Left cardiac atrium (tissue), 4 donors: Measurements from ENCODE around the gene TRMT112. TPM values are rescaled to one million over a fixed set of nuclear protein-coding genes. Genes with fewer than 3 reads are reported as not detected.
"Not testable (repeated sequence)": the region's sequence is repeated elsewhere in the genome, so short reads cannot be mapped to it uniquely, and the experiment has no call there.

Source experiments
- ATAC-seq, 2 donors: fragments of 200-7000 bp; cut with Tn5 transposase; one replicate each; pipeline ENCODE4 v1.9.1; 2020; ENCODE audit warnings: mild to moderate bottlenecking in 2 of 2, moderate library complexity in 2 of 2
- DNase-seq: peaks from one replicate; pipeline ENCODE4 v3.0.0-alpha.2; 2020
- intact Hi-C, 2 donors: fragments of 100-400 bp; cut with DNase I; formaldehyde crosslinking; loops; one replicate each; pipeline versions ENCODE4 v1.14.1 to v1.15.1; 2022 to 2023
- total RNA-seq, 2 donors: library from RNA; stranded (reverse); fragmentation: NEBNext Ultra II Directional; extraction: Animal tissue kit (Norgen Biotek cat#: 25700); gene quantifications; one replicate each; pipeline ENCODE4 v1.2.1, GENCODE V29; 2021
- donor health status: DM: no; HTN: yes; CAD: no.
- donor health status: DM: no; HTN: yes; CAD: no; lungs with severe emphysema.
- donor health status: DM: yes; HTN: yes; CAD: no.
- donor health status: Dilated cardiomyopathy.

TRMT112 gene
- total RNA-seq, 2 donors from 2014 or later = 94.1 to 101 TPM

GRCh38 chr11:64316672-64317324 is 561 bp downstream of the TRMT112 start:
- intact Hi-C loops = no loop called here
- peak in 1 of 2 donors; percentile 0 for ATAC-seq
- DNase-seq = peak; percentile 45

GRCh38 chr11:64315667-64316526 is 1.5 kb downstream of the TRMT112 start:
- intact Hi-C loops, DNase-seq, ATAC-seq: not testable (repeated sequence)

DNA sequence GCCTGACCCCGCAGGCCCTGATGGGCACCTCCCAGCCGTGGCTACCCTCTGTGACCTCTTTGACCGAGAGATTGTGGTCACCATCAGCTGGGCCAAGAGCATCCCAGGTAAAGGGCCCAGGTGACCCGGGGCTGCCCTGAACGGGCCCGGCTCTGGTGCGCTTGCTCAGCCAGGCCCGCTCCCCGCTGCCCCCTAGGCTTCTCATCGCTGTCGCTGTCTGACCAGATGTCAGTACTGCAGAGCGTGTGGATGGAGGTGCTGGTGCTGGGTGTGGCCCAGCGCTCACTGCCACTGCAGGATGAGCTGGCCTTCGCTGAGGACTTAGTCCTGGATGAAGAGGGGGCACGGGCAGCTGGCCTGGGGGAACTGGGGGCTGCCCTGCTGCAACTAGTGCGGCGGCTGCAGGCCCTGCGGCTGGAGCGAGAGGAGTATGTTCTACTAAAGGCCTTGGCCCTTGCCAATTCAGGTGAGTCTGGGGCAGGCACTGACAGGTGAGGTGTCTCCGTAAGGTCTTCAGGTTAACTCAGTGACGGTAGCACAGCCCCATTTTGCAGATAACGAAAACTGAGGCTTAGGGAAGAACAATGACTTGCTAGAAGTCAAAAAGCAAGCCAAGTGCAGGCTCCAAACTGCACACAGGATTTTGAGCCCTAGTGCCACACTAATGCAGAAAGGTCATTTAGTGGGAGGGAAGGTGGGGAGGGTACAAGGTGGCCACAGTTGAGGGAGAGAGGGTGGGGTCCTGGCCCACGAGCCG is 2.4 kb downstream of the TRMT112 start:
- intact Hi-C loops = no loop called here
- ATAC-seq (no peak), DNase-seq (no peak)

GRCh38 chr11:64314146-64314804 is 3.1 kb downstream of the TRMT112 start:
- DNase-seq (no peak), ATAC-seq (no peak)
- intact Hi-C loops = no loop called here

DNA sequence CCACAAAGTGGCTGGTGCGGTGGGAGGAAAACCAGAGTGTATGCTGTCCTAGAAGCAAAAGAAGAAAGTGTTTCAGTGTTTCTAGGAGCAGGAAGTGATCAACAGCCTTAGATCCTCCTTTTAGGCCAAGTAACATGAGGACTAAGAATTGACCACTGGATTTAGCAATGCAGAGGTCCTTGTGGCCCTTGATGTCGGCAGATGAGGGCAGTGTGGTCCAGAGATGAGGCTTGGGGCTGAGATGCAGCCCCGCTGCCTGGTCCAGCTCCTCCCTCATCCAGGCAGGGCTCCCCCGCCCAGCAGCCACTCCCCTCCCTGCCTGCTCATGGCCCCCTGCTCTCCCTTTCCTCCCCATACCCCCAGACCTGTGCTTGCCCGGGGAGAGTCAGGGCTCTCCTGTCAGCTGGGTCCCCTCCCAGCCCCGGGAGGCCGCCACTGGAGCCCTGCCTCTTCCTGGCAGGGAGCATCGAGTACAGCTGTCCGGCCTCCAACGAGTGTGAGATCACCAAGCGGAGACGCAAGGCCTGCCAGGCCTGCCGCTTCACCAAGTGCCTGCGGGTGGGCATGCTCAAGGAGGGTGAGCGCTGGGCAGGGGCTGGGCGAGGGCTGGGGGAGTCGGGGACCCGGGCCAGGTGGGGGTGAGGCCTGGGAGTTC is 3.7 kb downstream of the TRMT112 start:
- ATAC-seq (peak in 1 of 2 donors; percentile 1), DNase-seq (peak; percentile 74)
- intact Hi-C loops = no loop called here

GRCh38 chr11:64312947-64313346 is 4.4 kb downstream of the TRMT112 start:
- ATAC-seq (no peak), DNase-seq (no peak)
- intact Hi-C loops = no loop called here

GRCh38 chr11:64307795-64308194 is 9.6 kb downstream of the TRMT112 start:
- ATAC-seq = not testable (repeated sequence)
- intact Hi-C loops = loop anchor here in 1 of 2 donors (10.0 kb wide), 1 partner anchor 103 kb away; the partner anchor contains the start of gene FERMT3

GRCh38 chr11:64306876-64307622 is 10.3 kb downstream of the TRMT112 start:
- ATAC-seq (no peak), DNase-seq (no peak)

More at GRCh38 chr11:64307795-64308194, 9.6 kb downstream of the TRMT112 start:
- DNase-seq = not testable (repeated sequence)

GRCh38 chr11:64306563-64306875 is 10.8 kb downstream of the TRMT112 start:
- intact Hi-C loops = loop anchor here in 1 of 2 donors (10.0 kb wide), 1 partner anchor 102 kb away; the partner anchor contains the start of gene FERMT3
- ATAC-seq (no peak), DNase-seq (no peak)

More at GRCh38 chr11:64306876-64307622, 10.3 kb downstream of the TRMT112 start:
- intact Hi-C loops = loop anchor here in 1 of 2 donors (10.0 kb wide), 1 partner anchor 102 kb away; the partner anchor contains the start of gene FERMT3

GRCh38 chr11:64305691-64306562 is 11.4 kb downstream of the TRMT112 start:
- ATAC-seq = peak; percentile 5 to 10
- intact Hi-C loops = loop anchor here in 1 of 2 donors (10.0 kb wide), 1 partner anchor 101 kb away; the partner anchor contains the start of gene FERMT3
- peak; percentile 80 for DNase-seq

DNA sequence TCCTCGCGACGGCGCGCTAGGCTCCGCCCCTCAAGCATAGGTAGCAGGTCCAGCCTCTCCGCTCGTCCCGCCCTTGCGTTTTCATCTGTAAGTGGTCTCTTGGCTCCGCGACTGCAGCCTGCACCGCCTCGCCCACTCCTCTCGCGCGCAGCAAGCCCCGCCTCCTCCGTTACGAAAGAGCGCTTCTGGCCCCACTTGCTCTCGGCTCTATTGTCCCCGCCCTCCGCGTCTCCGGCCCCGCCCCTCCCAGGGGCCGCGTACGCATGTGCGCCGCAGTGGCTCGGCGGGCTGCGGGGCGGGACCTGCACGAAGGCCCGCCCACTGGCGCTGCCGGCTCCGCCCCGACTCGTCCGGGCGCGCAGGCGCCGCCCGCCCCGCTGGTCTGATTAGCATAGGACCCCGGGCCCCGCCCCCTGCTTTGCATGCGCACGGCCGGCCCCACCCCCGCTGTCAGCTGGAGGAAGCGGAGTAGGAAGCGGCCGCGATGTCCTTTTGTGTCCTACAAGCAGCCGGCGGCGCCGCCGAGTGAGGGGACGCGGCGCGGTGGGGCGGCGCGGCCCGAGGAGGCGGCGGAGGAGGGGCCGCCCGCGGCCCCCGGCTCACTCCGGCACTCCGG is 12.2 kb downstream of the TRMT112 start, which contains the start of gene ESRRA:
Gene ESRRA (plus strand): TSS at position 450 of the 616 bp plus-strand sequence. CDS start 1,656 bp downstream, outside the sequence.
- ATAC-seq (peak; percentile 86 to 92), DNase-seq (peak; percentile 100)
- intact Hi-C loops = loop anchor here in 1 of 2 donors (10.0 kb wide), 1 partner anchor 100 kb away; the partner anchor contains the start of gene FERMT3

GRCh38 chr11:64304316-64305072 is 12.9 kb downstream of the TRMT112 start:
- intact Hi-C loops = loop anchor here (5.0 to 10.0 kb wide), 3 partner anchors 52 to 102 kb away; partner anchors contain the start of genes FERMT3 (in 1 of the 2) and PLCB3 (in 1 of the 2)
- DNase-seq = peak; percentile 96
- ATAC-seq = peak; percentile 43 to 57

DNA sequence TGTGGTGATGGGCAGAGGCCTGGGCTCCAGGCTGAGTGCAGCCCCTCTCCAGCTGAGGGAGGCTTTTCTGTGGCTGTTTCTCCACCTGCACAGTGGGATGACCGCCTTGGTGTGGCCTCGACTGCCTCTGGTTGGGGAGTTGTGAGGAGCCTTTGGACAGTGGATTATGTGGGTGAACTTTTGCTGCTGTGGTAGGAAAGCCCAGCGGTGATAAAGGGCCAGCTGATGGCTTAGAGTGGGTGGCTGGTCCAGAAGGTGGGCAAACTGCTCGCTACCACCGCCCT is 13.4 kb downstream of the TRMT112 start:
- ATAC-seq (no peak), DNase-seq (no peak)
- intact Hi-C loops = loop anchor here (5.0 to 10.0 kb wide), 3 partner anchors 52 to 102 kb away; partner anchors contain the start of genes FERMT3 (in 1 of the 2) and PLCB3 (in 1 of the 2)

DNA sequence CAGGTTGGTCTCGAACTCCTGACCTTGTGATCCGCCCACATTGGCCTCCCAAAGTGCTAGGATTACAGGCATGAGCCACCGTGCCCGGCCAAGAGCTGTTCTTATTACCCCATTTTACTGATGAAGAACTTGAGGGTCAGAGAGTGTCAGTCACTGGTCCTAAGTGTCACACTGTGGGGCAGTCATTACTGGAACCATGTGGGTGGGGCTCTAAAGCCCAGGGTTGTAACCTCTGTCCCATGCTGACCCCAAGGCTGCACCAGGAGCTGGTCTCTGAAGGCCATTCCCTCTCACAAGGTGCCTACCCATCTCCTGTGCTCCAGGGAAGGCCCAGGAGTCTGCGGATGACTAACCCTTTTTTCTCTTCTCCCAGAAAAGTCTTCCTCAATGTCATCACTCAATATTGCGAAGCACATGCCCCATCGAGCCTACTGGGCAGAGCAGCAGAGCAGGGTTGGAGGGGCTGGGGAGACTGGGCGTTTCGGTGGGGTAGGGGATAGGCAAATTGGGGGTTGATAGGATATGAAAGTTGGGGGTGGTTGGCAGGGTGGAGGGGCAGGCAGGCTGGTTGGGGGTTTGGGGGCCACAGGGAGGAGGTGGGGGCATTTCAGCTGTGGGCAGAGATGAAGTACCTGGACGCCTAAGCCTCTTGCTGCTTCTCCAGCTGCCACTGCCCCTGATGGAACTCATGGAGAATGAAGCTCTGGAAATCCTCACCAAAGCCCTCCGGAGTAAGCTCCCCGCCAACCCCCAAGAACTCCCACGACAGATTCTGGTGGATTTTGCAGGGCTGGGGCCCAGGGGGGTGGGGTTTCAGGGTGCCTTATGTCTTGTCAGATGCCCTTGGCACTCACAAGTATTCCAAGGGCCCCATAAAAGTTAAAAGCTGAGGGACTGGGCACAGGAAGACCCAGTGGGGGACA is 14.0 kb downstream of the TRMT112 start:
- DNase-seq = no peak
- no peak for ATAC-seq
- intact Hi-C loops = loop anchor here (5.0 to 10.0 kb wide), 3 partner anchors 51 to 101 kb away; partner anchors contain the start of genes FERMT3 (in 1 of the 2) and PLCB3 (in 1 of the 2)
